ENCODE results near the gene OSTF1.

The OSTF1 gene

GRCh38 chr9:75148561-75148960, 60.2 kb downstream of the OSTF1 start:
- peak; percentile 93 for DNase-seq (ENCODE audit: extremely low read depth, low read depth)
- TF ChIP-seq CTCF (IDR thresholded peaks at IDR 0.05; ENCODE audit: low read depth, low read length): no peak

GRCh38 chr9:75149841-75150241, 61.5 kb downstream of the OSTF1 start:
- TF ChIP-seq CTCF (IDR thresholded peaks at IDR 0.05; ENCODE audit: low read depth, low read length): no peak
- no peak for DNase-seq (ENCODE audit: extremely low read depth, low read depth)

- DNase-seq (ENCODE audit: extremely low read depth, low read depth): no peak
- no peak for TF ChIP-seq CTCF (IDR thresholded peaks at IDR 0.05; ENCODE audit: low read depth, low read length)
These were observed 62.2 kb downstream of the OSTF1 start for GRCh38 chr9:75150512-75150911.

- no peak for TF ChIP-seq CTCF (IDR thresholded peaks at IDR 0.05; ENCODE audit: low read depth, low read length)
- DNase-seq (ENCODE audit: extremely low read depth, low read depth): no peak
These were observed 64.1 kb downstream of the OSTF1 start for GRCh38 chr9:75152416-75152815.

- no peak for TF ChIP-seq CTCF (IDR thresholded peaks at IDR 0.05; ENCODE audit: low read depth, low read length)
- DNase-seq (ENCODE audit: extremely low read depth, low read depth): no peak
These were observed 68.5 kb downstream of the OSTF1 start for GRCh38 chr9:75156858-75157257.

- peak; percentile 36 for DNase-seq (ENCODE audit: extremely low read depth, low read depth)
- no peak for TF ChIP-seq CTCF (IDR thresholded peaks at IDR 0.05; ENCODE audit: low read depth, low read length)
These were observed 73.0 kb downstream of the OSTF1 start for GRCh38 chr9:75161116-75161857.

- no peak for DNase-seq (ENCODE audit: extremely low read depth, low read depth)
- TF ChIP-seq CTCF (IDR thresholded peaks at IDR 0.05; ENCODE audit: low read depth, low read length): no peak
These were observed 75.5 kb downstream of the OSTF1 start for GRCh38 chr9:75163764-75164163.

Data from AG09319 (cell line).